Left forelimb (tissue), 1 donor: ENCODE data around the gene GADD45GIP1.
A peak's percentile ranks its signal among the peaks of the same experiment; 100 is the strongest.
"Not testable (repeated sequence)": the region's sequence is repeated elsewhere in the genome, so short reads cannot be mapped to it uniquely, and the experiment has no call there.

Experiments used
- DNase-seq: peaks from one replicate; pipeline ENCODE4 v3.0.0-alpha.2; 2018; ENCODE audit warnings: low spot score

Gene GADD45GIP1

GRCh38 chr19:12939975-12940423, 17.0 kb downstream of the GADD45GIP1 start:
- no peak for DNase-seq

DNA sequence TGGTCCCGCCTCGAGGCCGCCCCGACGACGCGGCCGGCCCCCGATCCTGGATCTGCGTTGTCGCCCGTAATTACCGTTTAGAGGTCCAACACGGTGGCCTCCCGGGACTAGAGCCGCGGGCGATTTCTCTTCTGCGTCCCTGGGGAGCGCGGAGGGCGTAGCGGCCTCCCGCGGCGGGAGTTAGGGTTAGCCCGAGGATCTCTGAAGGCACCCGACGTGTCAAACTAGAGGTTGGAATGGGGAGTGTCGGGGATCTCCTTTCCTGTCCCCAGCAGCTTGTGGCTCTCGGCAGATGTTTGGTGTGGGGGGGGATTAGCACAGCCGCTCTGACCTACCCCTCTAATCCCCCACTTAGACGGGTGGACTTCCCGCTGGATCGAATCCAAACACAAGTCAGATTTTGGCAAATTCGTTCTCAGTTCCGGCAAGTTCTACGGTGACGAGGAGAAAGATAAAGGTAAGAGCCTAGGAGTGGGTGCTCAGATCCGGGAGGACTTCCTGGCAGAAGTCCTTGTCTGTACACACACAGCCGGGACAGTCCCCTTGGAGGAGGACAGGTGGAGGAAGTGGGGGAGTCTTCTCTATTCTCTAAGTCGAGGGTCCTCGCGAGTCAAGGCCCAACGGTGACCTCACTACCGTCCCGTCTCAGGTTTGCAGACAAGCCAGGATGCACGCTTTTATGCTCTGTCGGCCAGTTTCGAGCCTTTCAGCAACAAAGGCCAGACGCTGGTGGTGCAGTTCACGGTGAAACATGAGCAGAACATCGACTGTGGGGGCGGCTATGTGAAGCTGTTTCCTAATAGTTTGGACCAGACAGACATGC, 18.0 kb downstream of the GADD45GIP1 start:
- DNase-seq, result no peak

GRCh38 chr19:12937927-12938778, 18.9 kb downstream of the GADD45GIP1 start, which contains the start of gene CALR:
Gene CALR, plus strand, starts transcription at chr19:12938609. Its CDS starts 71 bp downstream, at chr19:12938680.
- peak; percentile 99 for DNase-seq

GRCh38 chr19:12937093-12937926, 19.7 kb downstream of the GADD45GIP1 start:
- DNase-seq, result no peak

DNA sequence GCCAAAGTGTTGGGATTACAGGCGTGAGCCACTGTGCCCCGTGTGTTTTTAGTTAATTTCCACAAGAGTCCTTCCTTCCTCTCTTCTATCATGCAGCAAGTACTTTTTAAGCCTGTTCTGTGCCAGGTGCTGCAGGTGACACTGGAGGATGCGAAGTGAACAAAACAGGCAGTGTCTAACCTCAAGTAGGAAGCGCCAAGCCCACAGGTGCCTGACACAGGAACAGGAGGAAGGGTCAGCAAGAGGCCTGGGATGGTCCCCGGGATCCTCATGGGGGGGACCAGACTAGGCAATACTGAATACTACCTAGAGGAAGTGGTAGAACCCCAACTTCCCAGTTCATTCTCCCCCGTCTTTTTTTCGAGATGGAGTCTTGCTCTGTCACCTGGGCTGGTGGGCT, 20.4 kb downstream of the GADD45GIP1 start:
- no peak for DNase-seq

GRCh38 chr19:12935071-12935470, 22.0 kb downstream of the GADD45GIP1 start:
- no peak for DNase-seq

DNA sequence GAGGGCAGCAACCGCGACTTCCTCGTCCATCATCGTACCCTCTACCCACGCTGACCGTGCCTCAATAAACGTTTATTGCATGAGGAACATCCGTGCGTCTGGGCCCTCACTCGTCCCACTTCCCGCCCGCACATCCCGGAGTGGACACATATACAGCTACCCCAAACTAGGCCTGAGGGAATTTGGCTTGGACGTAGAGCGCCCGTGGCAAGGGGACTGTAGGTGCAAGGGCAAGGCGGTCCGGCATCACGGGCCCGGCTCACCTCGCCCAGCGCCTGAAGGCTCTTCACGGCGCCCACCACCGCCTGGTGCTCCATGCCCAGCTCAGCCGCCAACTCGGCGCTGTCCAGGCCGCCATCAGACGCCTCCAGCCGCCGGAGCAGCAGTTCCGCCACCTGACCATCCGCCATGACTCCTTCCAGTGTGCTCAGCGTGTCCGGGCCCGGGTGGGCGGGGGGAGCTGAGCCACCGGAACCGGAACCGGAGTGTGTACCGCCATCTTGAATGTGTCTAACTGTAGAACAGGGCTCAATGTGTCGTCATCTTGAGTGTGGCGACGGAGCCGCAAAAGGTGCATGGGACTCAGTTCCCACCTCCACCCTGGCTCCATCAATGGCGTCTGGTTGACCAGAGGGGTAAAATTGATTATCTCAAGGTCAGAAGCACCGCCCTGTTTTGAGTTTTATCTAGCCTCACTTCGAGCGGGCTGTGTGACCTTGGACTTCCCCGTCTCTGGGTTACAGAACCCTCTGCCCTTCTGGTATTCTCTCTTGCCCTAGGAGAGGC, 23.5 kb downstream of the GADD45GIP1 start, which contains the start of gene FARSA:
Gene FARSA, minus strand, starts transcription at position 425 of the 786 bp plus-strand sequence. Its CDS starts 15 bp downstream, at position 410.
- DNase-seq, result peak; percentile 97

DNA sequence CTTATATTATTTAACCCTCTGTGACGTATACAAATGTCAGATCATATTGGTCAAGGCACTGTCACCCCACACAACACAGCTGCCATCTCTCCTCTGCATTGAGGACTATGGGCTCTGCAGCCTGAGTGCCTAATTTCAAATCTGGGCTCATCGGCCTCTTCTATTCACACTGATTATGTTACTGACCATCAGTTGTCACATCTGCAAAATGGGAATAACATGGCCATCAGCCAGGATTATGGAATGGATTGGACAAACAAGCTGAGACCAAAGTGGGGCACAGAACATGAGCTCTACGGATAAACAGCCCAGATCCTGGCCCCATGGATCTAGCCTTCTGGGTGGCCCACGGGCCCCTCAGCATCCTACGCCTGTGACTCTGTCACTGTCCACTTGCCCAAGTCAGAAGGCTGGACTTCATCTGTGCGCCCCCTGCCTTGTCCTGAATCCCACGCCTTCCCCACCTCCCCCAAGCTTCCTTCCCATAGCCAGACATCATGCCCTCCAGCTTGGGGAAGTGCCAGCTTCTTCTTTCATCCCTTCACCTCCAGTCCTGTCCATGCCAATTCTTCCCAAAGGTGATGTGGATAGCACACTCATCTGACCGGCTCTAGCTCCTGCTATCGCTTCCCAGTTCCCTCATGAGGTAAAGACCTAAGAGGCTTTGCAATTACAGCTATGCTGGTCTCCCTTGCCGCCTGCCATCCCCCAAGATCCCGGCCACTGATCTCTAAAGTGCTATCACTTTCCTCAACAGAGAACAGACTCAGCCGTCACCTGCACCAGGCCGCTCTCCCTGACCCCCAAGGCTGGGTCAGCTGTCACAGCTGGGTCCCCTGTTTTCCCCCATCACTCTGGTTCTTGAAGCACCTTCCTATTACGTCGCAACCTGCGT, 24.4 kb downstream of the GADD45GIP1 start:
- no peak for DNase-seq

DNA sequence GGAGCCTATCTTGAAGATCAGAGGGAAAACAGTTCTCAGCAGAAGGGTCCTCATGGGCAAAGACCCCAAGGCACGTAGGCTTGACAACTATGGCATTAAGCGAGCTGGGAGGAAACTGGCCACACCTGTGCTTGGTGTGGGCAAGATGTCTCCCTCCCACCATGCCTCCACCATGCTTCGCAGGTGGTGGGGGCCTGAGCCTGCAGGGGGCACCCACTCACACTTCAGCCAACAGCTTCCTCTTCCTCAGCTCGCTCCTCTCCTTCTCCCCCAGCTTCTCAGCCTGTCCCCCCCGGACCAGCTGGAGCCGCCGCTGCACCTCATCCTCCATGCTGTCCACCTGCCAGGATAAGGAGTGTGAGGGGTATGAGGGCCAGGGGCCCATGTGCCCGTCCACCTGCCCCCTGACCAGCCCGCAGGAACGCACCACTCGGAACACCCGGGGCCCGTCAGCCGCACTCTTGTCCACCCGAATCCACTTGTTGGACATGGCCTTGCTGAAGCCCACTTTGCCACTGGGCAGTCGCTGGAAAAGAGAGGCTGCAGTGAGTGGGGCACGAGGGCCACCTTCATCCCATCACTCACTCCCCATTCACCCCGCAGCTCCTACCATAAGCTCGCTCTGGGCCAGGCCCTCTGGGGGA, 26.9 kb downstream of the GADD45GIP1 start:
- DNase-seq, result no peak

DNA sequence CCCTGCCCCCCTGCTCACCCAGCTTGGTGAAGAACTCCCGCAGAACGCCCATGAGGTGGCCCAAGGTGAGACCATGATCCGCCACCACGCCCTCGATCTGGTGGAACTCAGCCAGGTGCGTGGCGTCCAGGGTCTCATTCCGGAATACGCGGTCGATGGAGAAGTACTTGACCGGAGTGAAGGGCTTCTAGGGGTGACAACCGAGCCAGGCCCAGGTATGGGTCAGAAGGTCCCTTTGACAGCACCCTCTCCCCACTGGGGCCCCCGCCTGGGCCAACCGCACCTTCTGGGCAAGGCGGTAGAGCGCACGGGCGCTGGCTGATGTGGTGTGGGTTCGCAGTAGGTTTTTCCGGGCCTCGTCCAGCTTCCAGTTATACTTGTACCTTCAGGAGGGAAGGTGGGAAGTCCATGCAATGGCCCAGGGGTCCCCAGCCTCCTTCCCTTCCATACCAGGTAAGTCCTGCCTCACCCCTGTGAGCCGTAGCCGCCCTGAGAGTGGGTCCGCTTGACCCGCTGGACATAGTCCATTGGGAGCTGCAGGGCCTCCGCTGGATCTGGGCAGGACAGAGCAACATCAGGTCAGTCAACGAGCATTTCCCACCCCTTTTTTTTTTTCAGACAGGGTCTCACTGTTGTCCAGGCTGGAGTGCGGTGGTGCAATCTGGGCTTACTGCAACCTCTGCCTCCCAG, 32.3 kb downstream of the GADD45GIP1 start:
- no peak for DNase-seq

- DNase-seq, result no peak
Measured at GRCh38 chr19:12922959-12923358, 34.1 kb downstream of the GADD45GIP1 start.

DNA sequence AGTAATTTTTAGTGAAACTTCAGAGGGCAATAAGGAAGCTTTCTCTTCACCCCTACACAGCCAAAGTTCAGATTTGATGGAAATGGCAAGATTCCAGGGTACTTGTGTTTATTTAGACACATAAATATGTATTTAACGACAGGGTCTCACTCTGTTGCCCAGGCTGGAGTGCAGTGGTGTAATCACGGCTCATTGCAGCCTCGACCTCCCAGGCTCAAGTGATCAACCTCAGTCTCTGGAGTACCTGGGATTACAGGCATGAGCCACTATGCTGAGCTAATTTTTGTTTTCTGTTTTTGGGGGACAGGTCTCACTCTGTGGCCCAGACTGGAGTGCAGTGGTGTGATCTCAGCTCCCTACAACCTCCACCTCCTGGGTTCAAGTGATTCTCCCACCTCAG, 36.0 kb downstream of the GADD45GIP1 start:
- no peak for DNase-seq

GRCh38 chr19:12918253-12918652, 38.8 kb downstream of the GADD45GIP1 start:
- DNase-seq, result no peak

DNA sequence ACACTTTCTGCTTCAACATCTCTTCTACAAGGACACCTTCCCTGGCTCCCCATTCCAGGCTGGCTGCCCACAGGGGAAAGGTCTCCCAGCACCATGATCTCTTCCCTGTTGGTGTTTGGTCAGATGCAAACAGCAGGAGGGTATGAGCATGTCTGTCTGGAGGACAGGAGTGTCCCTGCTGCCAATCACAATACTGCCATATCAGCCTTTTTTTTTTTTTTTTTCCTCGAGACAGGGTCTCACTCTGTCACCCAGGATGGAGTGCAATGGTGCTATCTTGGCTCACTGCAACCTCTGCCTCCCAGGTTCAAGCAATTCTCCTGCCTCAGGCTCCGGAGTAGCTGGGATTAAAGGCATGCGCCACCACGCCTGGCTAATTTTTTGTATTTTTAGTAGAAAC, 41.2 kb downstream of the GADD45GIP1 start:
- not testable (repeated sequence) for DNase-seq

DNA sequence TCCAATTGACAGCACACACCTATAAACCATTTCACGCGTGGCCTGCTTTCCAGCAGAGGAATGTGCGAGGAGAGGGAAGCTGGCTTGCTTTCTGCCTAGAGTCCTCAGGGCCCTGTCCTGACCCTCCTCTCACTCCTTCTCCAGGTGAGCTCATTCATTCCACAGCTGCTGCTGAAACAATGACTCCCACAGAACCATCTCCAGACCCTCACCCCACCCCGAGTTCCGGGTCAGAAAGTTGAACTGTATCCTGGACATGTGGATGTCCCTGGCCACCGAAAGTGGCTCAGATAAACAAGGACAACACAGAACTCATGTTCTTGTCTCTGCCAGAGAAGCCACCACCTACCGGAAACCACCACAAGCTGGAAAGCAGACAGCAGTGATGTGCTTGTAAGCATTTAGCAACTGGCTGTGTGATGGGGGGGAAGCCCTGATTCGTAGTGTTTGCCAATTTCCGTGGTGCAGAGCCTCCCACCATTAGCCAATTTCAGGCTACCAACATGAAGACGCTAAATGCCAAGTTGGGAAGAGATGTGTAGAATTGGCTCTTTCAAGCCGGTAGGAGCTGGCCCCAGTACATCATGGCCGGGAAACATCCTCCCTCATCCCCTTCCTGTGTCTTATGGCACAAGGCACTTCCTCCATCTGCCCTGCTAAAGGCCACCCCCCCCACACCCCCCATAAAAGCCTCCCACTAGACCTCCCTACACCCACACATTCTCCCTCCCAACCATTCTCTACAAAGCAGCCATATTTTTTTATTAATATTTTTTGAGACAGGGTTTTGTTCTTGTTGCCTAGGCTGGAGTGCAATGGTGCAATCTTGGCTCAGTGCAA, 43.0 kb downstream of the GADD45GIP1 start:
- no peak for DNase-seq

DNA sequence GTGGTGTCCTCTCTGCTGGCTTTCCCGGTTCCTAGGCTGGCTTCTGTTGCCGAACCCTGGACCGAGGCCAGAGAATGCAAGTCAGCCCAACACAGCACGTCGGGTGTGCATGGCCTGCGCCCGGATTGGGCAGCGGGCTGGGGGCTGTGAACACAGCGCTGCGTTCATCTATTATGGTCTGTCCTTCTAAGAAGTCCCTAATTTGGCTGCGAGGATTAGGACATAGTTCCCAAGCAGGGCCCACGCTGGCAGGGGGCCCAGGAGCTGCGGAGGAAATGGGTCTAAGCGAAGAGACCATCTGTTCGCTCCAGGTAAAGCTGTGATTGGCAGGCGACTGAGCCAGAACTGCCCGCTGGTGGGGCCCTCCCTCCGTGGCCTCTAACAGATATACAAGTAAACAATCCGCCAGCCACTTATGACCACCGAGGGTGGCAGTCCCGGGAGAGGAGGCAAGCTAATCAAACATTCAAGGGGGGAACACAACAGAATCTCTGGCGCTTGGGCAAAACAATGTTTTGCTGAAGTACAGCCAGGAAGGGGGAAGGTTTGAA, 43.9 kb downstream of the GADD45GIP1 start:
- DNase-seq, result peak; percentile 82

- DNase-seq, result no peak
Measured at GRCh38 chr19:12912571-12912970, 44.5 kb downstream of the GADD45GIP1 start.

GRCh38 chr19:12907166-12907565, 49.9 kb downstream of the GADD45GIP1 start:
- DNase-seq, result no peak
